HepG2 (cell line): ENCODE results near the gene MCOLN3. TPM values are rescaled to one million over a fixed set of nuclear protein-coding genes. Genes with fewer than 3 reads are reported as not detected.

Experiments
- HNF4A ChIP-seq: sonication (generic); formaldehyde crosslinking; IDR thresholded peaks from 2 replicates; pipeline ENCODE4 v1.4.0; 2020; ENCODE audit warnings: missing genetic modification reagents
- HNRNPH1 ChIP-seq: fragments of 200-400 bp; formaldehyde crosslinking; optimal IDR thresholded peaks from 2 replicates; pipeline ENCODE3; 2017; ENCODE audit warnings: mild to moderate bottlenecking, low read depth, low read length
- KDM6A ChIP-seq: IDR thresholded peaks from 2 replicates; pipeline ENCODE4 v1.6.1; 2016; ENCODE audit warnings: low read depth
- SALL2 ChIP-seq: sonication (generic); formaldehyde crosslinking; IDR thresholded peaks from 2 replicates; pipeline ENCODE4 v1.8.1; 2023; ENCODE audit warnings: mild to moderate bottlenecking, missing genetic modification reagents, inconsistent platforms
- SIN3A ChIP-seq: IDR thresholded peaks from 2 replicates; pipeline ENCODE4 v1.6.1; 2011; ENCODE audit warnings: low read depth, mild to moderate bottlenecking, control low read depth, low read length, borderline replicate concordance
- SPEN ChIP-seq: sonication (generic); formaldehyde crosslinking; IDR thresholded peaks from 2 replicates; pipeline ENCODE4 v1.5.1; 2020; ENCODE audit warnings: low read depth, mild to moderate bottlenecking, missing genetic modification reagents
- ZNF256 ChIP-seq: sonication (generic); formaldehyde crosslinking; conservative IDR thresholded peaks from 2 replicates; pipeline ENCODE4 v1.4.0; 2020; ENCODE audit warnings: missing genetic modification reagents
- ZNF382 ChIP-seq: sonication (generic); formaldehyde crosslinking; IDR thresholded peaks from 2 replicates; pipeline ENCODE4 v1.5.0; 2020; ENCODE audit warnings: missing genetic modification reagents, mild to moderate bottlenecking, borderline replicate concordance
- polyA plus RNA-seq, 8 experiments: library from polyadenylated mRNA; depleted of rRNA in 3 of 8; stranded (reverse) in 7 of 8; unstranded in 1 of 8; fragments of >200 nt; fragmentation: Illumina TruSeq in 4 of 8; extraction: Trizol in 4 of 8; gene quantifications; 2 replicates each; pipeline versions ENCODE4 v1.2.1 to v1.2.3, GENCODE V29; 2011 to 2016; ENCODE audit warnings: low read depth in 4 of 8, missing spikeins in 1 of 8, mixed read lengths in 1 of 8; ENCODE audit not compliant: insufficient read depth in 1 of 8
- total RNA-seq, 5 experiments: library from RNA; depleted of rRNA; stranded (reverse); fragments of >200 nt; fragmentation: Illumina TruSeq; extraction: Trizol; gene quantifications; 2 replicates each; pipeline ENCODE4 v1.2.3, GENCODE V29; 2016; ENCODE audit warnings: low read depth in 1 of 5
- TF ChIP-seq, protein P1 (sequence below): sonication (generic); formaldehyde crosslinking; IDR thresholded peaks from 2 replicates; pipeline ENCODE4 v1.4.0; 2020; ENCODE audit warnings: missing genetic modification reagents, mild to moderate bottlenecking, borderline replicate concordance
- TF ChIP-seq, protein P2 (sequence below): sonication (generic); formaldehyde crosslinking; IDR thresholded peaks from 2 replicates; pipeline ENCODE4 v1.8.0; 2022; ENCODE audit warnings: mild to moderate bottlenecking, missing genetic modification reagents, moderate library complexity
- TF ChIP-seq, protein P3 (sequence below): sonication (generic); formaldehyde crosslinking; conservative IDR thresholded peaks from 2 replicates; pipeline ENCODE4 v1.4.0; 2020; ENCODE audit warnings: missing genetic modification reagents
- TF ChIP-seq, protein P4 (sequence below): sonication (generic); formaldehyde crosslinking; IDR thresholded peaks from 2 replicates; pipeline ENCODE4 v1.4.0; 2020; ENCODE audit warnings: missing genetic modification reagents

MCOLN3 gene
- total and polyA plus RNA-seq, 2 of the 13 experiments (the other 11 are each of a cell fraction or from before 2014, with no cell fraction given): 0.04 TPM

DNA sequence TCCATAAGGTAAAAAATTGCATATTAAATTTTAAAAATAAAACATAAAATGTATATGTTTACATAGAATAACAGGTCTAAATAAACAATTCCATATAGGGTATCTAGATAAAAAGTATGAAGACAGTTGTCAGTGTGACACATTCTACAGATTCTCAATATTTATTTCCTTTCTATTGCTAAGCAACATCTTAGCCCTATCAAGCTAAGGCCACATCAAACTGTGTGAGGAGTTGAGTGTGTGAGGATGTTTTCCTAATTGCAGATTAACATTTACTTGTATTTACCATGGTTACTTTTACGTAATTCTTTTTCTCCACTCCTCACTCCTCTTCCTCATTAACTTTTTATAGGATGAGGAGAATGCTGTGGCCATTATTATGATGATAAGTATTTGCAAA, 41.9 kb upstream of the MCOLN3 start (continued):
- TF ChIP-seq, protein P1, sequence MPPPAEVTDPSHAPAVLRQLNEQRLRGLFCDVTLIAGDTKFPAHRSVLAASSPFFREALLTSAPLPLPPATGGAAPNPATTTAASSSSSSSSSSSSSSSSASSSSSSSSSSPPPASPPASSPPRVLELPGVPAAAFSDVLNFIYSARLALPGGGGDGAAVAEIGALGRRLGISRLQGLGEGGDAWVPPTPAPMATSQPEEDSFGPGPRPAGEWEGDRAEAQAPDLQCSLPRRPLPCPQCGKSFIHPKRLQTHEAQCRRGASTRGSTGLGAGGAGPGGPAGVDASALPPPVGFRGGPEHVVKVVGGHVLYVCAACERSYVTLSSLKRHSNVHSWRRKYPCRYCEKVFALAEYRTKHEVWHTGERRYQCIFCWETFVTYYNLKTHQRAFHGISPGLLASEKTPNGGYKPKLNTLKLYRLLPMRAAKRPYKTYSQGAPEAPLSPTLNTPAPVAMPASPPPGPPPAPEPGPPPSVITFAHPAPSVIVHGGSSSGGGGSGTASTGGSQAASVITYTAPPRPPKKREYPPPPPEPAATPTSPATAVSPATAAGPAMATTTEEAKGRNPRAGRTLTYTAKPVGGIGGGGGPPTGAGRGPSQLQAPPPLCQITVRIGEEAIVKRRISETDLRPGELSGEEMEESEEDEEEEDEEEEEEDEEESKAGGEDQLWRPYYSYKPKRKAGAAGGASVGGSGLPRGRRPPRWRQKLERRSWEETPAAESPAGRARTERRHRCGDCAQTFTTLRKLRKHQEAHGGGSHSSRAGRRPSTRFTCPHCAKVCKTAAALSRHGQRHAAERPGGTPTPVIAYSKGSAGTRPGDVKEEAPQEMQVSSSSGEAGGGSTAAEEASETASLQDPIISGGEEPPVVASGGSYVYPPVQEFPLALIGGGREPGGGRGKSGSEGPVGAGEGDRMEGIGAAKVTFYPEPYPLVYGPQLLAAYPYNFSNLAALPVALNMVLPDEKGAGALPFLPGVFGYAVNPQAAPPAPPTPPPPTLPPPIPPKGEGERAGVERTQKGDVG (CRISPR knock-in tag): no peak
- TF ChIP-seq, protein P2, sequence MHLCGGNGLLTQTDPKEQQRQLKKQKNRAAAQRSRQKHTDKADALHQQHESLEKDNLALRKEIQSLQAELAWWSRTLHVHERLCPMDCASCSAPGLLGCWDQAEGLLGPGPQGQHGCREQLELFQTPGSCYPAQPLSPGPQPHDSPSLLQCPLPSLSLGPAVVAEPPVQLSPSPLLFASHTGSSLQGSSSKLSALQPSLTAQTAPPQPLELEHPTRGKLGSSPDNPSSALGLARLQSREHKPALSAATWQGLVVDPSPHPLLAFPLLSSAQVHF (CRISPR knock-in tag): no peak
- TF ChIP-seq SALL2: no peak
- no peak for TF ChIP-seq HNF4A (CRISPR knock-in tag)
- TF ChIP-seq KDM6A (CRISPR knock-in tag): no peak
- no peak for TF ChIP-seq ZNF382 (CRISPR knock-in tag)
- TF ChIP-seq HNRNPH1: no peak
- TF ChIP-seq, protein P3, sequence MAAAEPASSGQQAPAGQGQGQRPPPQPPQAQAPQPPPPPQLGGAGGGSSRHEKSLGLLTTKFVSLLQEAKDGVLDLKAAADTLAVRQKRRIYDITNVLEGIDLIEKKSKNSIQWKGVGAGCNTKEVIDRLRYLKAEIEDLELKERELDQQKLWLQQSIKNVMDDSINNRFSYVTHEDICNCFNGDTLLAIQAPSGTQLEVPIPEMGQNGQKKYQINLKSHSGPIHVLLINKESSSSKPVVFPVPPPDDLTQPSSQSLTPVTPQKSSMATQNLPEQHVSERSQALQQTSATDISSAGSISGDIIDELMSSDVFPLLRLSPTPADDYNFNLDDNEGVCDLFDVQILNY (CRISPR knock-in tag): no peak
- no peak for TF ChIP-seq SIN3A
- TF ChIP-seq, protein P4, sequence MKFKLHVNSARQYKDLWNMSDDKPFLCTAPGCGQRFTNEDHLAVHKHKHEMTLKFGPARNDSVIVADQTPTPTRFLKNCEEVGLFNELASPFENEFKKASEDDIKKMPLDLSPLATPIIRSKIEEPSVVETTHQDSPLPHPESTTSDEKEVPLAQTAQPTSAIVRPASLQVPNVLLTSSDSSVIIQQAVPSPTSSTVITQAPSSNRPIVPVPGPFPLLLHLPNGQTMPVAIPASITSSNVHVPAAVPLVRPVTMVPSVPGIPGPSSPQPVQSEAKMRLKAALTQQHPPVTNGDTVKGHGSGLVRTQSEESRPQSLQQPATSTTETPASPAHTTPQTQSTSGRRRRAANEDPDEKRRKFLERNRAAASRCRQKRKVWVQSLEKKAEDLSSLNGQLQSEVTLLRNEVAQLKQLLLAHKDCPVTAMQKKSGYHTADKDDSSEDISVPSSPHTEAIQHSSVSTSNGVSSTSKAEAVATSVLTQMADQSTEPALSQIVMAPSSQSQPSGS: no peak
- no peak for TF ChIP-seq ZNF256 (CRISPR knock-in tag)
- no peak for TF ChIP-seq SPEN (CRISPR knock-in tag)
